NCI-H526 (cell line): Measurements from ENCODE around the gene ATXN1.
"Not testable (repeated sequence)": the region's sequence is repeated elsewhere in the genome, so short reads cannot be mapped to it uniquely, and the experiment has no call there.

Source experiments
- DNase-seq, 2 experiments: peaks; one replicate each; lab custom pipeline; 2025; lab: John Stamatoyannopoulos, UW

Gene ATXN1

GRCh38 chr6:16720861-16721260 is 40.4 kb downstream of the ATXN1 start:
- no peak for DNase-seq

- DNase-seq: no peak
Observed at GRCh38 chr6:16719488-16719887, 41.8 kb downstream of the ATXN1 start.

- no peak for DNase-seq
Observed at GRCh38 chr6:16718356-16718755, 42.9 kb downstream of the ATXN1 start.

DNA sequence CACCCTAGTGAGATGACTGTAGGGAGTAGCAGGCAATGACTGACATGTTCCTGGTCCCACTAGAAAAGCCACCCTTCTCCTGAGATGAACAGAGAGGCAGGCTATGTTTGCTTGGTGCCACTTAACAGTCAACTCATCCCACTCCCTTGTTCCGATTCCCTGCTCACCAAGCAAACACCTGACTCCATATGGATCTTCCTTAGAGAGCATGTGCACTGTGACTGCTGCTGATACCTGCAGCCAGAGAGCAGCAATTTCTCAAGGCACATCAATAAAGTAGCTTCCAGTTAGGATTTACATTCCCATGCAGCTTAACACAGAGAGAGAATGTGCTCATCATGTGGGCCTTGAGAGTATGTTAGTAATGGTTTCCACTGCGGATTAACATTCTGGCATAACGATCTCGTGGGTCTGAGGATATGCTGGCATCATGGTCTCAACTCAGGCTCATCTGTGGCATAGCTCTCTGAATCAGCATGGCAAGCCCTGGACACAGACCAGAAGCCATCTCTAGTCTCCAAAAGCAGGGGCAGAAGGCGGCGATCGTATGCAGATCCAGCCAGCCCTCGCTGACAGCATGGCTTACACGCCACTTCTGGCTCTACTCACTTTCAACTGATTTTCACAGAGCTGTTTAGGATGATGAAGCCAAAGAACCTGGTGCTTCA is 43.9 kb downstream of the ATXN1 start:
- no peak for DNase-seq

- no peak for DNase-seq
Observed at GRCh38 chr6:16716321-16716858, 44.9 kb downstream of the ATXN1 start.

DNA sequence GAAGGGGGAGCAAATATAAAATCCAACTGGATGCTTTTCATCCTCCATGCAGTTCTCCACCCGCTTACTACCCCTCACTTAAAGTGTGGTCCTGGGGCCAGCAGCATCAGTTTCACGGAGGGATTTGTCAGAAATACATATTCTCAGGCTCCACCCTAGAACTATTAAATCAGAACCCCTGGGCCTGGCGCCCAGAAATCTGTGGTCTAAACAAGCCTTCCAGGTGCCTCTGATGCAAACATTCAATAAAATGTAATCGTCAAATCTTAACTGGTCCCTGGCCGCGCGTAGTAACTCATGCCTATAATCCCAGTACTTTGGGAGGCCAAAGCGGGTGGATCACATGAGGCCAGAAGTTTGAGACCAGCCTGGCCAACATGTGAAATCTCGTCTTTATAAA is 47.7 kb downstream of the ATXN1 start:
- no peak for DNase-seq

DNA sequence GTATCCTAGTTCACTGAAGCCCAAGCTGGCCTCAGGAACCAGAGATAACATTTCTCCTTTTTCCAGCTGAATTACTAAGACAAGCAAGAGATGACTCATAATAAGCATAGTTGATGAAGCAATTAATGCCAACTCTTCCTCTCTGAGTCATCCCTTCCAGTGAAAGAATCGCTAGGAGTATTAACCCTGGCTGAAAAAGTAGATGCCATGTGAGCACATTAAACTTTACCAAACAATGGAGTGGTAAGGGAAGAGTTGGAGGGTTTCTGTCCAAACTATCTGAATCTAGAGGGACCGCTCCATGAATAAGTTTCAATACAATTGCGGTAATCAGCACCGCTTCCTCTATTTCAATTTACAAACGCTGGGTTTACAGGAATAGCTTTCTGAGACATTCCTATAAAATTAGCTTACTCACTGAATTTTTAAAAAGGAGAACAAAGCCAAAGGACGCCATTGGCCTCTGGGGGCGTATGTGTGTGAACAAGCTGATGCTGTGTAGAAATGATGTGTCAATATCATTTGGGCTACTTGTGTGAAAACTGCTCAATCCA is 48.3 kb downstream of the ATXN1 start:
- no peak for DNase-seq

DNA sequence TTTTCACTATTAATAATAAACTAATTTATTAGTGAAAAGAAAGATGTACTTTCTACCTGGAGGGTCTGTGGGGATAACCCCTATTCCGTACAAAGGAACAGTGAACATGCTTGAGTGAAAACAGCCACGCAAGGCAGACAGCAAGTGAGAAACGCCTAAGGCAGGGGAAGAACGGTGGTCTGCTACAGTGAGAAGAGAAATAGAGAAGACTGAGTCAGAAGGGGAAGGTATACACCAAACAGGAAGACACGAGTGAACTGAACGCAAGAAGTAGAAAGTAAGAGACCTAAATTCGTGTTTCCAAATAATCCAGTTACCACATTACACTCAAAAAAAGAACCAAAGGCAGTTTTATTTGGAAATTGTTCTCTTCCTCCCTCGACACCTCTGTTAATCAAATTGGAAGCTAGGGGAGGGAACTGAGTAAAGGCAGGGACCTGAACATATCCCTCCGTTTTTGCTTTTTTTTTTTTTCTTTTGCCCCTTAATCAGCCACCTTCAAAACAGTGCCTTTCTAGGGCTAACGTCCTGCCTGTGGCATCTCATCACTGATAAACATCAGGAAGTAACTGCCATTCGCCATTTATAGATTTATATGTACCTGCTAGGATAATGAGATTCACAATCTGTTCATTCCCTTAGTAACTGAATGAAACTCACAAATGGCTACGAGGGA is 48.9 kb downstream of the ATXN1 start:
- peak in 1 of 2 experiments; percentile 44 for DNase-seq

DNA sequence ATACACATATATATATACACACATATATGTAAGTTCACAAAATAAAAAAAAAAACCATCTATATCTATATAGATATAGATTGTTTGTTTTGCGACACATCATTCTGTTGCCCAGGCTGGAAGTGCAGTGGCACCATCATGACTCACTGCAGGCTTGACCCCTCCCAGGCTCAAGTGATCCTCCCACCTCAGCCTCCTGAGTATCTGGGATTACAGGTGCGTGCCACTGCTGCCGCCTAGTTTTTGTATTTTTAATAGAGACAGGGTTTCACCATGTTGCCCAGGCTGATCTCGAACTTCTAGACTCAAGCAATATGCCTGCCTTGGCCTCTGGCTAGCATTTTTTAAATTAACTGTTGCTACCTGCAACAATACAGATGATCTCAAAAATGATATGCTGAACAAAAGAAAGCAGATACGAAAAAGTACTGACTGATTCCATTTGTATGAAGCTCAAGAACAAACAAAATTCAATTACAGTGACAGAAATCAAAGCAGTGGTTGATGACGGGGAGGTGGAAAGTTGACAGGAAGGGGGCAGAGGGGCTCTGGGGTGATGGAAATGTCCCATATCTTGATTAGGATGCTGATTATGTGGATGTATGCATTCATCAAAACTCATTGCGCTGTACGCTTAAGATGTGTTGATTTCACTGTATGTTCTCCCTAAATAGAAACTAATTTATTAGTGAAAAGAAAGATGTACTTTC is 49.6 kb downstream of the ATXN1 start:
- peak in 1 of 2 experiments; percentile 13 for DNase-seq

- no peak for DNase-seq
Observed at GRCh38 chr6:16706911-16707783, 54.1 kb downstream of the ATXN1 start.

DNA sequence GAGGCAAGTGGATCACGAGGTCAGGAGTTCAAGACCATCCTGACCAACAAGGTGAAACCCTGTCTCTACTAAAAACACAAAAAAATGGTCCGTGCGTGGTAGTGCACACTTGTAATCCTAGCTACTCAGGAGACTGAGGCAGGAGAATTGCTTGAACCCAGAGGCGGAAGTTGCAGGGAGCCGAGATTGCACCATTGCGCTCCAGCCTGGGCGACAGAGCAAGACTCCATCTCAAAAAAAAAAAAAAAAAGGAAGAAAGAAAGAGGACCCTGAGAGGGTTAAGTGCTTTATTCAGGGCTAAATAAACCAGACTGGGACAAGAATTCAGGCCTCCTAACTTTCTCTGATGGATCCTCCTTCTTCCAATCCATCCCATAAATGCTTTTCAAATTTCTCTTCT is 54.8 kb downstream of the ATXN1 start:
- not testable (repeated sequence) for DNase-seq

- DNase-seq: no peak
Observed at GRCh38 chr6:16706029-16706428, 55.2 kb downstream of the ATXN1 start.

DNA sequence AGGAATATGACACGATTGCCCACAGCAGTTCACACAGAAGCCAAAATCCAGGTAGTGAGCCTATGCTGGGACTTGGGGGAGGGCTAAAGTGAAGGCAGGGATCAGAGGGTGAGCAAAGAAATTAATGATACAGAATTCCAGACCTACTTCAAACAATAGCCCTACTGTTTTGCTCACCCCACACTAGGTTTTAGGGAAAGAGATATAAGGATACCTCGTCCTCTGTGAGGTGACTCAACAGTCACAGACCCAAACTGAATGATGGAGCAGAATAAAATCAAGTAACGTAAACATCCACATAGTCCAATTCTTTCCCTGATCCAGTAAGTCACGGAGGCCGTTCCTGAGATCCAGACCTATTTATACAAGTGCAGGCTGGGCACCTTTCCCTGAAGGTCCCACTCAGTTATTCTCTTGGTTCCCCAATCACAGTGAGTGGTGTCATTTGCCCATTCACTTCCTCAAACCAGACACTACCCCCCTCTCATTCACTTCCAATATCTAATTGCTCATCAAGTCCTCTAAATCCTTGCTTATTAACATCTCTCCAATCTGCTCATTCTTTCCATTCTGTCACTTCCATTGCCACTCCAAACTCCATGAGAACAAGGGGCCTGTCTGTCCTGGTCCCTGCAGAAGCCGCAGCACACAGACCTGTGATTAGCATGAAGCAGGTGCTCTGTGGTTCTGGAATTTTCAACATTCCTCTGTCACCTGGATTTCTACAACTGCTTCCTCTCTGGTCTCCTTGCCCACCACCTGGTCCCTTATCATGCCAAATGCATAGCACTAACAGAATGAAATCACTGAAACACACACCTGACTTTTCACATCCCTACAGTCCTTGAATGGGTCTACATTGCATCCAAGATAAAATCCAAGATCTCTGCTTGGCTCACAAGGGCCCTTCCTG is 55.9 kb downstream of the ATXN1 start:
- DNase-seq: peak in 1 of 2 experiments; percentile 47

GRCh38 chr6:16704401-16705045 is 56.7 kb downstream of the ATXN1 start:
- no peak for DNase-seq

DNA sequence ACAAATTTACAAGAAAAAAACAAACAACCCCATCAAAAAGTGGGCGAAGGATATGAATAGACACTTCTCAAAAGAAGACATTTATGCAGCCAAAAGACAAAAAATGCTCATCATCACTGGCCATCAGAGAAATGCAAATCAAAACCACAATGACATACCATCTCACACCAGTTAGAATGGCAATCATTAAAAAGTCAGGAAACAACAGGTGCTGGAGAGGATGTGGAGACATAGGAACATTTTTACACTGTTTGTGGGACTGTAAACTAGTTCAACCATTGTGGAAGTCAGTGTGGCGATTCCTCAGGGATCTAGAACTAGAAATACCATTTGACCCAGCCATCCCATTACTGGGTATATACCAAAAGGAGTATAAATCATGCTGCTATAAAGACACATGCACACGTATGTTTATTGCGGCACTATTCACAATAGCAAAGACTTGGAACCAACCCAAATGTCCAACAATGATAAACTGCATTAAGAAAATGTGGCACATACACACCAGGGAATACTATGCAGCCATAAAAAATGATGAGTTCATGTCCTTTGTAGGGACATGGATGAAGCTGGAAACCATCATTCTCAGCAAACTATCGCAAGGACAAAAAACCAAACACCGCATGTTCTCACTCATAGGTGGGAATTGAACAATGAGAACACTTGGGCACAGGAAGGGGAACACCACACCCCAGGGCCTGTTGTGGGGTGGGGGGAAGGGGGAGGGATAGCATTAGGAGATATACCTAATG is 58.5 kb downstream of the ATXN1 start:
- not testable (repeated sequence) for DNase-seq

DNA sequence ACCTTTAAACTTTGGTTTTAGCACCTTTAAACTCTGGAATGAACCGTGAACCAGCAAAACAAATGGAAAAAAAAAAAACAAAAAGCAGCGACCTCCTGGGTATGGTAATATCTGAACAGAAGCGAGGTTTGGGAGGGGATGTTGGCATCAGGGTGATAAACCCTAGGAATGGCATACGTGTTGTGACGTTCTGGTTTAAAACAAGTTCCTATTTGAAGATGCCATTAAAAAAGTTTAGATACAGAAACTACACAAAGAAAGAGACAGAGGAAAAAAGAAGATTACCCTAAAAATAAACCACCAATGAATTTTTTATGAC is 60.4 kb downstream of the ATXN1 start:
- DNase-seq: no peak

DNA sequence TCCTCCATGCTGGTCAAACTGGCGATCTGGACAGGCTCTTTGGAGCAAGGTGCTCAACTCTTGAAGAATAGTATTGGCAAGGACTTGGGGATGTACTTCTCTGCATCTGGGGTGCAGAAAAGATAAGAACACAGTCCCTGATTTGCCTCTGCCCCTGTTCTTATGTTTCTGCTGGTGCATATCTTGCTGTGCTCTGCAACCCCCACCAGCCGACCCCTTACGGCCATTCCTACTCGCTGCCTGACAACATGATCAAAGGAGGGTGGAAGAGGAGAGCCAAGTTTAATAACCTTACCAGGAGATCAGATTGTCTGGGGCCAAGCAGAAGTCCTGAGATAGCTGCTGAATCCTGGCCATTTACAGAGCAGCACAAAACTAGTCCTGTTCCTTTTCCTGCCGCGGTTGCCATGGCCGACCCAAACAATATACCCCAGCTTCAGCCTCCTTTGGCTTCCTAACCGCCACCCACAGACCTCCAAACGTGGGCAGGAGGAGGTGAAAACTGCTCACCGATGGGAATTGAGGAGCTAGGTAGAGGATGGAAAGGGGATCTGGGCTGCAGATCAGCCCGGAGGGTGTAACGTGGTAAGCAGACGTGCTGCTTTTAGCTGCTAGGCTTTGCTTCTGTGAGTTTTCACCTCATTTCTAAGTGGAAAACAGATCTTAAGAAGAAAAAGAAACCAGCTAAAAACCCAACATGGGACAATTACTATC is 60.9 kb downstream of the ATXN1 start:
- peak in 1 of 2 experiments; percentile 21 for DNase-seq

DNA sequence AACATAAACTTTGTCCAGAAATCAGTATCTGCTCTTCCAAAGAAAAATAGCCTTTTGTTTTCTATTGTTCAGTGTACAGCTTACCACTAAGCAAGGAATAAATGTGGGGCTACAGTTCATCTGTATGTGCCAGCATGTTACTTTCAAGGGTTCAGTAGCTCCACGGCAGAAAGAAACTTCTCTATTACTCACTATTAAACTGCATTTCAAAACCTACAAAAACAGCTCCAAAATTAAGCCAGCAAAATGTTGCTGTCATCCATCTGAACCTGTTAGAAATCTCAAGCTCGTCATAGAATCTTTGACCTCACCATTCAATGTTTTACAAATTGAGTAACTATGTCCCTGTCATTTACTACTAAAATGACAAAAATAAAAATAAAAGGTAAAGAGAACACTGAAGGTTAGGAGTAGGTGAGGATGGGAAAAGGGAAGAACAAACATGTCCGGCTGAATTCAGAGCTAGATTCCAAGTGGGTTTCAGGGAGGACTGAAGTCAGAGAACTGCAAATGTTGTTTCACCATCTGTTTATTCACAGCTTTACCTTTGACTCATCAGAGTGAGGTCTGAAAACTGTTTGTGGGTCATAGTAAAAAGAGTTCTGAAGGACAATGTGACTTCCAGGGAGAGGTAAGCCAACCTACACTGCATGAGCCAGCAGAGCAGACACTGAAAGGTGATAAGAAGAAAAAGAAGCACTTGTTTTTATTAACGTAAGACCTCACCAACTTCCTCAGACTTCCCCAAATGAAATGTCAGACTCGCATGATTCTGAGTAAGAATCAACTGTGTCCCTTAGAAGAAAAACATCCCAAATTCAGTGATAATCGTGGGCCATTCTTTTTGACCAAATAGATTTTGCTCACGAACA is 62.0 kb downstream of the ATXN1 start:
- DNase-seq: peak in 1 of 2 experiments; percentile 25
